Natural killer cell (primary cell): Measurements from ENCODE around the gene YPEL2. TPM values are rescaled to one million over a fixed set of nuclear protein-coding genes. Genes with fewer than 3 reads are reported as not detected.

Experiments
- ATAC-seq, 3 donors: fragments of 150-1000 bp in 2 of 3; fragments of 200-7000 bp in 1 of 3; cut with Tn5 transposase; 1 replicate in 1 of 3; 2 replicates in 2 of 3; pipeline ENCODE4 v1.10.0; 2021; ENCODE audit warnings: mild to moderate bottlenecking in 2 of 3, moderate library complexity in 2 of 3
- DNase-seq, 2 donors: peaks; one replicate each; pipeline versions ENCODE4 v3.0.0 to v3.0.0-alpha.2; 2013 to 2021; ENCODE audit warnings: mixed read lengths in 1 of 2
- H3K27ac ChIP-seq: one replicate; pipeline ENCODE4 v1.5.1; 2013; ENCODE audit warnings: mild to moderate bottlenecking, low read length
- H3K27me3 ChIP-seq: one replicate; pipeline ENCODE4 v1.6.1; 2013; ENCODE audit warnings: low read length; ENCODE audit not compliant: control insufficient read depth, insufficient read depth
- H3K36me3 ChIP-seq: one replicate; pipeline ENCODE4 v1.6.1; 2013; ENCODE audit warnings: low read length; ENCODE audit not compliant: control insufficient read depth, insufficient read depth
- H3K4me1 ChIP-seq: one replicate; pipeline ENCODE4 v1.6.1; 2013; ENCODE audit warnings: low read length; ENCODE audit not compliant: control insufficient read depth, insufficient read depth
- H3K4me3 ChIP-seq: one replicate; pipeline ENCODE4 v1.5.1; 2013; ENCODE audit warnings: low read length
- H3K9me3 ChIP-seq: one replicate; pipeline ENCODE4 v1.6.1; 2013; ENCODE audit warnings: low read length; ENCODE audit not compliant: control insufficient read depth, insufficient read depth
- H3K27ac Mint-ChIP-seq, 2 donors: one replicate each; pipeline ENCODE4 v1.8.0; 2022; ENCODE audit warnings: mild to moderate bottlenecking in 2 of 2, mixed read lengths in 2 of 2, moderate library complexity in 1 of 2
- H3K27me3 Mint-ChIP-seq, 2 donors: one replicate each; pipeline ENCODE4 v1.8.0; 2022; ENCODE audit warnings: low read depth in 2 of 2, mixed read lengths in 2 of 2
- H3K36me3 Mint-ChIP-seq: one replicate; pipeline ENCODE4 v1.8.0; 2022; ENCODE audit warnings: mixed read lengths
- H3K4me1 Mint-ChIP-seq, 2 donors: one replicate each; pipeline ENCODE4 v1.8.0; 2022; ENCODE audit warnings: mixed read lengths in 2 of 2
- H3K4me3 Mint-ChIP-seq: one replicate; pipeline ENCODE4 v1.8.0; 2022; ENCODE audit warnings: mild to moderate bottlenecking, moderate library complexity, mixed read lengths
- H3K9me3 Mint-ChIP-seq, 2 donors: one replicate each; pipeline ENCODE4 v1.8.0; 2022; ENCODE audit warnings: mixed read lengths in 2 of 2
- CTCF ChIP-seq: fragments of 200-600 bp; IDR thresholded peaks from one replicate; pipeline ENCODE4 v1.8.0; 2022; ENCODE audit warnings: antibody characterized with exemption
- WGBS: methylation state at CpG from one replicate; pipeline ENCODE4 v1.1.7; 2013; ENCODE audit warnings: missing lambda C conversion rate; ENCODE audit not compliant: insufficient coverage; 5-methylcytosine and 5-hydroxymethylcytosine counted together
- intact Hi-C: fragments of 100-400 bp; cut with micrococcal nuclease; formaldehyde crosslinking; loops from one replicate; pipeline ENCODE4 v1.14.2; 2022
- total RNA-seq, 4 donors: library from RNA; stranded (reverse); fragments of 120-200 nt in 1 of 4; gene quantifications; one replicate each; pipeline versions ENCODE4 v1.2.3 to v1.2.4, GENCODE V29; 2013 to 2022

The YPEL2 gene
- total RNA-seq, 3 donors from 2014 or later (not counting 1 experiment from before 2014, with no cell fraction given): 30.5 to 35.6 (median 33.5) TPM

GRCh38 chr17:59371416-59372100 lies 40.1 kb downstream of the YPEL2 start:
- H3K4me1 Mint-ChIP-seq: peaks cover 42 to 62% of the 10 kb centered on the region in 2 donors

GRCh38 chr17:59372138-59372751 lies 40.8 kb downstream of the YPEL2 start:
- Histone ChIP-seq H3K4me1 (peaks cover 30% of the 10 kb centered on the region), H3K9me3 (no peaks in the 10 kb centered on the region), H3K27me3 (no peaks in the 10 kb centered on the region), H3K36me3 (no peaks in the 10 kb centered on the region), H3K4me3 (no peak overlapping the region), H3K27ac (peak overlapping the region; percentile 4)
- intact Hi-C loops: no loop called here
- Mint-ChIP-seq H3K36me3 (no peaks in the 10 kb centered on the region), H3K27me3 (no peaks in the 10 kb centered on the region), H3K27ac (peak overlapping the region in 1 of 2 donors; percentile 61), H3K4me3 (peak overlapping the region; percentile 19), H3K9me3 (no peaks in the 10 kb centered on the region), H3K4me1 (peaks cover 39 to 60% of the 10 kb centered on the region in 2 donors)
- DNase-seq: no peak
- WGBS: 25% methylated on average over 2 of the region's 2 CpGs
- TF ChIP-seq CTCF: no peak
- ATAC-seq: peak in 1 of 3 donors; percentile 25

More at GRCh38 chr17:59371416-59372100, 40.1 kb downstream of the YPEL2 start:
- intact Hi-C loops: no loop called here
- TF ChIP-seq CTCF: no peak
- H3K4me3 ChIP-seq: no peak overlapping the region
- H3K27me3 ChIP-seq: no peaks in the 10 kb centered on the region
- H3K4me3 Mint-ChIP-seq: no peak overlapping the region
- no peak overlapping the region for H3K27ac ChIP-seq
- no peaks in the 10 kb centered on the region for H3K36me3 Mint-ChIP-seq
- peaks cover under 1% of the 10 kb centered on the region for H3K36me3 ChIP-seq
- WGBS: 87% methylated on average over 5 of the region's 5 CpGs
- DNase-seq (no peak), ATAC-seq (no peak)
- H3K4me1 ChIP-seq: peaks cover 32% of the 10 kb centered on the region
- no peaks in the 10 kb centered on the region for H3K9me3 Mint-ChIP-seq
- H3K9me3 ChIP-seq: no peaks in the 10 kb centered on the region
- no peaks in the 10 kb centered on the region for H3K27me3 Mint-ChIP-seq
- peak overlapping the region in 1 of 2 donors; percentile 61 for H3K27ac Mint-ChIP-seq

- ATAC-seq: no peak
- Mint-ChIP-seq H3K27me3 (no peaks in the 10 kb centered on the region), H3K9me3 (no peaks in the 10 kb centered on the region), H3K4me3 (no peak overlapping the region), H3K4me1 (peaks cover 35 to 53% of the 10 kb centered on the region in 2 donors), H3K36me3 (no peaks in the 10 kb centered on the region), H3K27ac (peak overlapping the region in 1 of 2 donors; percentile 9)
- H3K27me3 ChIP-seq: no peaks in the 10 kb centered on the region
- DNase-seq: peak in 1 of 2 donors; percentile 28
- no peaks in the 10 kb centered on the region for H3K9me3 ChIP-seq
- H3K4me3 ChIP-seq: no peak overlapping the region
- no peaks in the 10 kb centered on the region for H3K36me3 ChIP-seq
- peaks cover 30% of the 10 kb centered on the region for H3K4me1 ChIP-seq
- 69% methylated on average over 5 of the region's 5 CpGs for whole genome bisulfite sequencing
- intact Hi-C loops: no loop called here
- peak overlapping the region; percentile 19 for H3K27ac ChIP-seq
- TF ChIP-seq CTCF: no peak
Observed at GRCh38 chr17:59373882-59374495, 42.5 kb downstream of the YPEL2 start.
